GM21825 (cell line): Measurements from ENCODE around the gene DLG1.

Source experiments
- ATAC-seq: cut with Tn5 transposase; IDR thresholded peaks from one replicate; pipeline ENCODE4 v1.9.1; 2021; ENCODE audit warnings: mild to moderate bottlenecking, moderate library complexity; ENCODE audit not compliant: unreplicated experiment

The DLG1 gene

DNA sequence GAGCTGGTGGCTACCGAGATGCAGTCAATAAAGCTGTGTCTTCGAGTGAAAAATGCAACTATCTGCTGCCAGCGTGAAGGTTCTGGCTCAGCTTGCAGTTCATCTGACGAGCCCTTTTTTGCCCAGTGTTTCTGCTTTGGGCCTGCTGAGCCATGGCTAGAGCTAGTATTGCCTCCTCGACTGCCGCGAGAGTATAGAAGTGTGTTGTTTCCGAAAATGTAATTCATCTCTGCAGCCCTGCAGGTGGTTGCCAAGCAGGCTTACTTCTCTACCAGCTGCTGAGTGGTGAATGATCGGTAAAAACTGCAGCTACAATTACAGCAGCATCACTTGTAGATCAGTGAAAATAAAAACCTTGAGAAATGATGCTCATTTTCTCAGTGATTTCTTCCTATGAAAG is 114.8 kb downstream of the DLG1 start:
- no peak for ATAC-seq

GRCh38 chr3:197181741-197182140 is 116.7 kb downstream of the DLG1 start:
- no peak for ATAC-seq

GRCh38 chr3:197178998-197179397 is 119.4 kb downstream of the DLG1 start:
- ATAC-seq = no peak

DNA sequence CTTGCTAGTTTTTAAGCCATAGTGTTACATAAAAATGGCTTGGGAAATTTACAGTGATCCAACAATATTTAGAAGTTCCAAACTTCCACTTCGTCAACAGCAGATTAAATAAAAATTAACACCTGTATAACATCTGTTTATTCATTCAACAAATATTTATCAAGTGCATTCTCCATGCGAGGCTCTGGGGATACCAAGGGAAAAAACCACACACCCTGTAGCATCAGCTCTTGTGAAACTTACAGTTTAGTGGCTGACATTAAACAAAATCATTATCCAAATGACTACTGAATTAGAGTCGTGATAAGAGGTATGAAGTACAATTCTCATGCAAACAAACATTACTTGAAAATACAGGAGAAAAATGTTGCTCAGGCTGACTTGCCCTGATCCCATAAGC is 122.9 kb downstream of the DLG1 start:
- ATAC-seq = no peak

- ATAC-seq = no peak
Observed at GRCh38 chr3:197174927-197175326, 123.5 kb downstream of the DLG1 start.

DNA sequence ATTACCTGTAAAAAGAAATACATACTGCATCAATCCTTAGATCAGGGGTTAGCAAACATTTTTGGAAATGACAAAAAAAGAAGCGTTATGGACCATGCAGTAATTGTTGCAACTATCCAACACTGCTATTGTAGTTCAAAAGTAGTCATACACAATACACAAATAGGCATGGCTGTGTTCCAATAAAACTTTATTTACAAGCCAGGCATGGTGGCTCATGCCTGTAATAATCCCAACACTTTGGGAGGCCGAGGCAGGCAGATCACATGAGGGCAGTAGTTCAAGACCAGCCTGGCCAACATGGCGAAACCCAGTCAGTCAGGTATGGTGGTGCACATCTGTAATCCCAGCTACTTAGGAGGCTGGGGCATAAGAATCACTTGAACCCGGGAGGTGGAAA is 124.8 kb downstream of the DLG1 start:
- no peak for ATAC-seq

DNA sequence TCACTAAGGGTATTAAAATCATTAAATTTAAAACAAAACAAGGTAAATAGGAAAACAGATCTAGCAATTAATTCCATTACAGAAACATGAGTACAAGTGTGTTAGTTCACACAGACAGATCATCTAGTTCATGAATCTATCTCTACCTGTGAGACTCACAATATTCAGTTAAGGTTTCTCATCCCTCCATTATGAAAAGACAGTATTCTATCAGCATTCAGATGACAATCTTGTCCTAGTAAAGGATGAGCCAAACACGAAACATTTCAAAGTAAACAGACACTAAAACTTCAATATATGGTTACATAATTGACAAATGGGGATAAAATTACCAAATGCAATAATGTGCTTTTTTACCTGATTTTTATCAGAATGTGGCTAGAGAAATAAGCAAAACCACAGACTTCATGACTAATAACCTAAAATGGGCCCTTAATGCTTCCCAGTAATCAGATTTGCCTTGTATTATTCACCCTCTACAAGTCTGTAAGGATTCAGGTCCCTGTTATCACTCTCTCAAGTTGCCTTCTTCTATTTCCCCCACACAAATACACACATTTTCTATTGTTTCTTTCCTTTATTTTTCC is 126.8 kb downstream of the DLG1 start:
- no peak for ATAC-seq

DNA sequence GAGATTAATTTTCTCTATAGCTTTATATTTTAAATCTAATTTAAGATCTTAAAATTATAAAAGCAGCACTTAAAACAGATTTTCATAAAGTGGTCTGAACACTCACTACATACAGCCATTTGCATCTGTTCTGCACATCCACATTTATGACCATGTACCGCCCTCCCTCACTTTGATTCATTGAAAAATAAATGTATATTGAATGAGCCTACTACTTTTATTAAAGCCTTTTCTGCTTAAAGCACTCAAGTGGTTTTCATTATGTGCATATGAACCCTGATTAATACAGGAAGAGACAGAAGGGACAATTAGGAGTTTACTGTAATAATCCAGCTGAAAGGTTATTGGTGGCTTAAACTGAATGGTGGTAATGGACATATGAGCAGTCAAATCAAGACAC is 129.4 kb downstream of the DLG1 start:
- no peak for ATAC-seq

GRCh38 chr3:197168606-197169005 is 129.8 kb downstream of the DLG1 start:
- ATAC-seq = no peak

DNA sequence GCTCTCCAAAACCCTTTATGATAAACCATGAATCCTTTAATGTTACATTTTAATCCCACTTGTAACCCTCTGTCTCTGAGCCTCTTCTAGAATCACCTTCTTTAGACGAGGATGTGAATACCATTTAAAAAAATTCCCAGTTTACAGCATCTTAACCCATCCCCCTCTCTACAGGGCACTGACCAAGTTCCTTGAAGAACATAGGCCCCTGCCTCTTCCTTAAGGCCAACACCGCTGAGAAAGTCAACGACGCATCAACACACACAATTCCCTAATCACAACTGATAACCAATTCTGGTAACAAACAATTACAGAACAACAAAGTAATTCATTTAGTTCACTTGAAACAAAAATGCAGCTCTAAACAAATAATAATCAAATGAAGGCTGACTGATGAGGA is 130.3 kb downstream of the DLG1 start:
- no peak for ATAC-seq

DNA sequence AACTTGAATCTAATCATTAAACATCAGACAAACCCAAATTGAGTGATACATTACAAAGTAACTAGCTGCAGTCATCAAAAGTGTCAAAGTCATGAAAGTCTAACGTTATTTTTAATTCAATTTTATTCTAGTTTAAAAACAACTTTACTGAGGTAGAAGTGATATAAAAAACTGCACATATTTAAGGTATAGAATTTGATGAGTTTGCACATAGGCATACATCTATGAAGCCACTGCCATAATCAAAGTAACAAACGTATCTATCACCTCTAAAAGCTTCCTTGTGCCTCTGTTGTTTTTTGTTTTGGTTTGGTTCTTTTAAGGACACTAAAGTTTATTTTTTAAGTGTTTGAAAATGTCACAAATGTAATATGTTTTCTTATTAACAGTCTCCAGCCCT is 130.9 kb downstream of the DLG1 start:
- no peak for ATAC-seq

DNA sequence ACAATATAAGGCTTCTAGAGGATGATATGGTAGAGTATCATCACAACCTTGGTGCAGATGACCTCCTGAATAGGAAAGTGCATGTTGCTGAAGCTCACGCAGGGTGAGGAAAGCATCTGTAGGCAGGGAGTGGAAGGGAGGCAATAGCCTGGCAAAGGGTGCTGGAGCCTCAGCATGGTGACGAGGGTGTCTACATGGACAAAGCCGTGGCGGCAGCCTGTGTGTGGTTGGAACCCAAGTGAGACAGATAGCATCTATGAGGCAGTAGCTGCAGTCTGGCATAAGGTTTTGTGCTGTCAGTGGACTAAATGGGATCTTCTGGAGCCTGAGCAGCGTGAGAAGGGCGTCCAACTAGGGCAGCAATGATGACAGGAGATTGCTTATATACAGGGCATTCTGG is 132.5 kb downstream of the DLG1 start:
- no peak for ATAC-seq

DNA sequence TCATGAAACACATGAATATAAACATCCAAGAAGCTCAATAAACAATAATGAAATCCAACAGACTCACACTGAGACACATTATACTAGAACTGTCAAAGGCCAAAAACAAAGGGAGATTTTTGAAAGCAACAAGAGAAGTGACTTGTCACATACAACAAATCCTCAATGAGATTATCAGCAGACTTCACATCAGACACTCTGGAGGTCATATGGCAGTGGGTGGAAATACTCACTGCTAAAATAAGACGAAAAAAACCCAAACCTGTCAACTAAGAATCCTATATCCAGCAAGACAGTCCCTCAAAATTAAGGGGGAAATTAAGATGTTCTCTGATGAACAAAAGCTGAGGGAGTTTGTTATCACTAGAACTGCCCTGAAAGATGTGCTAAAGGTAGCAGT is 143.4 kb downstream of the DLG1 start:
- no peak for ATAC-seq

DNA sequence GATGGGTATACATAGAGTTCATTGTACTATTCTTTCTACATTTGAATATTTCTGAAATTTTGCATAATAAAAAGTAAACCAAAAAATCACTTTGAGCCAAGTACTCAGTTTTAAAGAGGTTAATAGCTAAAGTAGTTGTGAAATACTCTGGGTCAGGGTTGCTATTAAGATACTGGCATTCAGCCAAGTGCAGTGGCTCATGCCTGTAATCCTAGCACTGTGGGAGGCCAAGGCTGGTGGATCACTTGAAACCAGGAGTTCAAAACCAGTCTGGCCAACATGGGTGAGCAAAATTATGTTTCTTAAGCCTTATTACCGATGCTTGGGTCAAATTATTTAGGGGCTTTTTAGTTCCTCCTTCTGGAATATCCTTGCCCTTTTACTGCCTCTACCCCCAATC is 146.8 kb downstream of the DLG1 start:
- ATAC-seq = no peak

- ATAC-seq = no peak
Observed at GRCh38 chr3:197149528-197149927, 148.9 kb downstream of the DLG1 start.

GRCh38 chr3:197144188-197144587 is 154.2 kb downstream of the DLG1 start:
- no peak for ATAC-seq

DNA sequence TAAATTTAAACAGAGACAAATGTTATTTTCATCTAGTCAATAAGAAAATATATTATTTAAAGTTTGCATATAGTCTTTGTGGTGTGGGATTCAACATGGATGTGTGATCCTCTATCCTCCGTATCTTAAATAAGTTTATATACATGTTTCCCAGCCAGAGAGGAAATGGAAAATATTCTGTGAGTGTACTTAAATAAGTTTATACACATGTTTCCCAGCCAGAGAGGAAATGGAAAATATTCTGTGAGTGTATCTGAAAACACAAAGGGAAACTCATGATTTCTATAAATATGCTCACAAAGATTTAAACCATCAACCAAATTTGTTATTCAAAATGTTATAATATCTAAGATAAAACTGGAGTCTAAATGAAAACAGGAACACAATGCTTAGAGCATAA is 158.8 kb downstream of the DLG1 start:
- ATAC-seq = no peak

- no peak for ATAC-seq
Observed at GRCh38 chr3:197137751-197138150, 160.7 kb downstream of the DLG1 start.

DNA sequence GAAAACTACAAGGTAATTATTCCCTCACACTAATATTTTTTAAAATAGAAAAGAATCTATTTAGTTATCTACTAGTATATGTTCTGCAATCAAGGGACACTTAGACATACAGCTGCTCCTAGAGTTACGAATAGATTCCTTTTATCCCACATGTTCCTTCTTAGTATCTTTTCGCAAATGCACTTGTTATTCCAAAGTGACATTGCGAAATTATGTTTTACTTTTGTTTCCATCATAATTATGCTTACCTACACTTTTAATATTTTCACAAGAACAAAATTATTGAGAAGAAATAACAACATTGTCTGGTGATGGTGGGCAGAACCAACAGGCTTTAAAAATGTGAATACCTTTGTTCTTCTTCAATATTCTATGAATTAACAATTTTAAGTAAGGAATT is 161.7 kb downstream of the DLG1 start:
- no peak for ATAC-seq

DNA sequence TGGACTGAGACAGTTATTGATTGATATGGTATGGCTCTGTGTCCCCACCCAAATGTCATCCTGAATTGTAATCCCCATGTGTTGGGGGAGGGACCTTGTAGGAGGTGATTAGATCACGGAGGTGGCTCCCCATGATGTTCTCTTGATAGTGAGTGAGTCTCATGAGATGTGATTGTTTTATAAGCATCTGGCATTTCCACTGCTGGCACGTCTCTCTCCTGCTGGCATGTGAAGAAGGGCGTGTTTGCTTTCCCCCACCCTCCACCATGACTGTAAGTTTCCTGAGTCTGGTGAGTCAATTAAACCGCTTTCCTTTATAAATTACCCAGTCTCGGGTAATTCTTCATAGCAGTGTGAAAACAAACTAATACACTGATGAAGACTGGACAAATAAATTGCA is 163.2 kb downstream of the DLG1 start:
- no peak for ATAC-seq

GRCh38 chr3:197132916-197133530 is 165.4 kb downstream of the DLG1 start:
- no peak for ATAC-seq

- ATAC-seq = no peak
Observed at GRCh38 chr3:197125636-197126035, 172.8 kb downstream of the DLG1 start.

DNA sequence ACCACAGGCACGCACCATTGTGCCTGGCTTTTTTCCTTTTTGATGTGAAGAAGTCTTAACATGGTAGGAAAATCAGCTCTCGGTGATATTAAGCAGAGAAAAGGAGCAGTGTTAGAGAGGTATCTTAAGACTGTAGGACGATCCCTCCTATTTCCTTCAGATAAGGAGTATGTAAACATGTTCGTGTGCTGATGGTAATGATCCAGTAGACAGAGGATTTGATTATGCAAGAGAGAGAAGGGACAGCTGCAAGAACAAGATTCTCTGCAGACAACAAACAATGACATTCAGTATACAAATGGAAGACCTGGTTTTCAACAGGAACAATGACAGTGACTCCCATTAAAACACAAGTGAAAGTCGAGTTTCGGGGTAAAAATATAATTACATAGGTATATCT is 173.7 kb downstream of the DLG1 start:
- ATAC-seq = no peak
